Measurements from ENCODE around the gene SERPINB1.

The SERPINB1 gene

DNA sequence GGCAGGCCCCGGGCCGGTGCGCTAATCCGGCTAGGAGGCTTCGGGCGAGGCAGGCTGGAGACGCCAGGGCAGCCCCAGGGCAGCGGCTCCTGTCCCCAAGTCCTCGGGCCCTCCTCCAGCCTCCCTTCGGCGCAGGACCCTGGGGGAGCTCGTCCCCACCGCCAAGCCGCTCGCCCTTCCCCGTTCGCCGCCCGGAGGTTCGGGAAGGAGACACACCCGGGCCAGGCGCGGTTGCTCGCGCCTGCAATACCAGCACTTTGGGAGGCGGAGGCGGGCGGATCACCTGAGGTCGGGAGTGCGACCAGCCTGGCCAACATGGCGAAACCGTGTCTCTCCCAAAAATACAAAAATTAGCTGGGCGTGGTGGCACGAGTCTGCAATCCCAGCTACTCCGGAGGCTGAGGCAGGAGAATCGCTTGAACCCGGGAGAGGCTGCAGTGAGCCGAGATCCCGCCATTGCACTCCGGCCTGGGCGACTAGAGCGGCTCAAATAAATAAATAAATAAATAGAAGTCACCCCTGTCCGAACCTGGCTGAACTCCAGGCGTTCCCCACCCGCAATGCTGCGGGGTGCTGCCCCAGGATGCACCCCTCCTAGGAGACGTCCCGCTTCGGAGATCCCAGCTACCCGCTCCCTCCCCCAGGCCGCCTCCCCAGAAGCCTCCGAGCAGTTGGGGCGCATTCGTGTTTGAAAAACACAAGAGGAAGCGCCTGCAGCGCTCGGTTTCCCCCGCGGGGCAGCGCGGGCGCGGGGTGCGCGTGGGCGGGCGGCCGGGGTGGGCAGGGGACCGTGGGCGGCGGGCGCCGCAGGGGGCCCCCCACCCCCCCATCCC lies 33.9 kb upstream of the SERPINB1 start:
- Histone ChIP-seq H3K9me2 (replicated peaks; ENCODE audit: control insufficient read depth, low read length) (no peaks in the 10 kb centered on the region), H4K20me1 (ENCODE audit: control insufficient read depth, insufficient read depth, low read depth, low read length) (no peaks in the 10 kb centered on the region), H3K9me3 (ENCODE audit: control insufficient read depth, insufficient read depth, low read length) (no peaks in the 10 kb centered on the region; the same call in 1 of the 2 replicates), H3K79me2 (ENCODE audit: control insufficient read depth, low read length) (peaks cover 49% of the 10 kb centered on the region), H3F3A (ENCODE audit: control insufficient read depth, insufficient read depth) (peaks cover 20% of the 10 kb centered on the region), H3K4me2 (ENCODE audit: low read length) (peak overlapping the region; percentile 86), H3K27ac (ENCODE audit: low read depth, low read length) (peak overlapping the region; percentile 72), H3K36me3 (ENCODE audit: control insufficient read depth, low read length) (0 out of 2 replicates have a peak, but pooled peaks cover 3% of the 10 kb centered on the region), H3K27me3 (ENCODE audit: control insufficient read depth, low read length) (no peaks in the 10 kb centered on the region), H3K4me3 (ENCODE audit: low read length) (peak overlapping the region; percentile 78), H3K4me1 (ENCODE audit: control insufficient read depth, low read length) (peaks cover 83% of the 10 kb centered on the region)
- no peak for TF ChIP-seq EZH2phosphoT487 (IDR thresholded peaks at IDR 0.05; ENCODE audit: borderline replicate concordance, low read length)
- TF ChIP-seq, protein P1, sequence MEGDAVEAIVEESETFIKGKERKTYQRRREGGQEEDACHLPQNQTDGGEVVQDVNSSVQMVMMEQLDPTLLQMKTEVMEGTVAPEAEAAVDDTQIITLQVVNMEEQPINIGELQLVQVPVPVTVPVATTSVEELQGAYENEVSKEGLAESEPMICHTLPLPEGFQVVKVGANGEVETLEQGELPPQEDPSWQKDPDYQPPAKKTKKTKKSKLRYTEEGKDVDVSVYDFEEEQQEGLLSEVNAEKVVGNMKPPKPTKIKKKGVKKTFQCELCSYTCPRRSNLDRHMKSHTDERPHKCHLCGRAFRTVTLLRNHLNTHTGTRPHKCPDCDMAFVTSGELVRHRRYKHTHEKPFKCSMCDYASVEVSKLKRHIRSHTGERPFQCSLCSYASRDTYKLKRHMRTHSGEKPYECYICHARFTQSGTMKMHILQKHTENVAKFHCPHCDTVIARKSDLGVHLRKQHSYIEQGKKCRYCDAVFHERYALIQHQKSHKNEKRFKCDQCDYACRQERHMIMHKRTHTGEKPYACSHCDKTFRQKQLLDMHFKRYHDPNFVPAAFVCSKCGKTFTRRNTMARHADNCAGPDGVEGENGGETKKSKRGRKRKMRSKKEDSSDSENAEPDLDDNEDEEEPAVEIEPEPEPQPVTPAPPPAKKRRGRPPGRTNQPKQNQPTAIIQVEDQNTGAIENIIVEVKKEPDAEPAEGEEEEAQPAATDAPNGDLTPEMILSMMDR (IDR thresholded peaks at IDR 0.05; ENCODE audit: low read depth, low read length, poor library complexity, severe bottlenecking): no peak

DNA sequence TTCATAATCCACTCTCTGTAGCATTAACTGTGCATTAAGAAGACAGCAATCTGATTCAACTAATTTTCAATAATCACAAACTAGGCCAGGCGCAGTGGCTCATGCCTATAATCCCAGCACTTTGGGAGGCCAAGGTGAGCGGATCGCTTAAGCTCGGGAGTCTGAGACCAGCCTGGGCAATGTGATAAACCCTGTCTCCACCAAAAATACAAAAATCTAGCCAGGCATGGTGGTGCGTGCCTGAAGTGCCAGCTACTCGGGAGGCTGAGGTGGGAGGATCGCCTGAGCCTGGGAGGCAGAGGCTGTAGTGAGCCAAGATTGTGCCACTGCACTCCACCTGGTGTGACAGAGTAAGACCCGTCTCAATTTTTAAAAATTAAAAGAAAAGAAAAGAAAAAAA lies 32.0 kb upstream of the SERPINB1 start:
- Histone ChIP-seq H3K79me2 (ENCODE audit: control insufficient read depth, low read length) (peaks cover 29% of the 10 kb centered on the region), H3K27ac (ENCODE audit: low read depth, low read length) (no peak overlapping the region)

GRCh38 chr6:2872423-2873358 lies 31.0 kb upstream of the SERPINB1 start:
- no peaks in the 10 kb centered on the region for H4K20me1 ChIP-seq (ENCODE audit: control insufficient read depth, insufficient read depth, low read depth, low read length)
- H3K79me2 ChIP-seq (ENCODE audit: control insufficient read depth, low read length): peaks cover 23% of the 10 kb centered on the region
- no peak for TF ChIP-seq EZH2phosphoT487 (IDR thresholded peaks at IDR 0.05; ENCODE audit: borderline replicate concordance, low read length)
- TF ChIP-seq, protein P1 (IDR thresholded peaks at IDR 0.05; ENCODE audit: low read depth, low read length, poor library complexity, severe bottlenecking): no peak
- no peaks in the 10 kb centered on the region for H3K27me3 ChIP-seq (ENCODE audit: control insufficient read depth, low read length)
- H3K4me2 ChIP-seq (ENCODE audit: low read length): peak overlapping the region; percentile 10; the same call in 1 of the 2 replicates
- peaks cover 14% of the 10 kb centered on the region; the same call in 1 of the 2 replicates for H3K9me3 ChIP-seq (ENCODE audit: control insufficient read depth, insufficient read depth, low read length)
- peaks cover 17% of the 10 kb centered on the region for H3F3A ChIP-seq (ENCODE audit: control insufficient read depth, insufficient read depth)
- H3K27ac ChIP-seq (ENCODE audit: low read depth, low read length): no peak overlapping the region
- H3K4me1 ChIP-seq (ENCODE audit: control insufficient read depth, low read length): peaks cover 70% of the 10 kb centered on the region
- H3K36me3 ChIP-seq (ENCODE audit: control insufficient read depth, low read length): peaks cover 15% of the 10 kb centered on the region; the same call in 1 of the 2 replicates
- no peak overlapping the region for H3K4me3 ChIP-seq (ENCODE audit: low read length)
- H3K9me2 ChIP-seq (replicated peaks; ENCODE audit: control insufficient read depth, low read length): no peaks in the 10 kb centered on the region

More for the DNA sequence above, 32.0 kb upstream of the SERPINB1 start:
- Histone ChIP-seq H4K20me1 (ENCODE audit: control insufficient read depth, insufficient read depth, low read depth, low read length) (no peaks in the 10 kb centered on the region), H3K9me2 (replicated peaks; ENCODE audit: control insufficient read depth, low read length) (no peaks in the 10 kb centered on the region), H3K36me3 (ENCODE audit: control insufficient read depth, low read length) (peaks cover 9% of the 10 kb centered on the region; the same call in 1 of the 2 replicates), H3K9me3 (ENCODE audit: control insufficient read depth, insufficient read depth, low read length) (peaks cover 13% of the 10 kb centered on the region; the same call in 1 of the 2 replicates), H3K4me1 (ENCODE audit: control insufficient read depth, low read length) (peaks cover 70% of the 10 kb centered on the region), H3K4me2 (ENCODE audit: low read length) (no peak overlapping the region), H3K4me3 (ENCODE audit: low read length) (no peak overlapping the region), H3K27me3 (ENCODE audit: control insufficient read depth, low read length) (no peaks in the 10 kb centered on the region), H3F3A (ENCODE audit: control insufficient read depth, insufficient read depth) (peaks cover 17% of the 10 kb centered on the region)
- TF ChIP-seq EZH2phosphoT487 (IDR thresholded peaks at IDR 0.05; ENCODE audit: borderline replicate concordance, low read length): no peak

Data from DOHH2 (cell line).